SIG-M5 treated with dmso at 0.1 percent for 504 hours (cell line): ENCODE data around the gene LHPP.

Experiments used
- DNase-seq: peaks from one replicate; lab custom pipeline; 2025; ENCODE audit not compliant: unreplicated experiment; lab: John Stamatoyannopoulos, UW

The LHPP gene

GRCh38 chr10:124590216-124591122, 128.8 kb downstream of the LHPP start:
- DNase-seq = no peak

GRCh38 chr10:124591123-124591495, 129.5 kb downstream of the LHPP start:
- no peak for DNase-seq

GRCh38 chr10:124592101-124592500, 130.5 kb downstream of the LHPP start:
- DNase-seq = no peak

GRCh38 chr10:124592736-124593430, 131.3 kb downstream of the LHPP start:
- no peak for DNase-seq

GRCh38 chr10:124593431-124593985, 131.9 kb downstream of the LHPP start:
- no peak for DNase-seq

GRCh38 chr10:124594240-124594639, 132.6 kb downstream of the LHPP start:
- DNase-seq = no peak

GRCh38 chr10:124595143-124595883, 133.7 kb downstream of the LHPP start:
- DNase-seq = no peak

GRCh38 chr10:124596116-124596785, 134.6 kb downstream of the LHPP start:
- DNase-seq = no peak

GRCh38 chr10:124596962-124597845, 135.6 kb downstream of the LHPP start:
- no peak for DNase-seq

GRCh38 chr10:124597846-124598165, 136.2 kb downstream of the LHPP start:
- no peak for DNase-seq

- DNase-seq = no peak
These were observed 136.6 kb downstream of the LHPP start for GRCh38 chr10:124598196-124598595.

- no peak for DNase-seq
These were observed 137.4 kb downstream of the LHPP start for GRCh38 chr10:124598773-124599587.

GRCh38 chr10:124599588-124600050, 138.0 kb downstream of the LHPP start:
- no peak for DNase-seq

- no peak for DNase-seq
These were observed 138.6 kb downstream of the LHPP start for GRCh38 chr10:124600051-124600880.

GRCh38 chr10:124601016-124601415, 139.4 kb downstream of the LHPP start:
- no peak for DNase-seq

GRCh38 chr10:124601431-124602120, 140.0 kb downstream of the LHPP start:
- no peak for DNase-seq

GRCh38 chr10:124602121-124602561, 140.5 kb downstream of the LHPP start:
- no peak for DNase-seq
